Measurements from ENCODE around the gene MARK1.

GRCh38 chr1:220498188-220498587 lies 29.7 kb upstream of the MARK1 start:
- no peak for TF ChIP-seq CTCF (IDR thresholded peaks at IDR 0.05 in 4 of 5, conservative IDR thresholded peaks at IDR 0.05 in 1 of 5)
- TF ChIP-seq POLR2A (IDR thresholded peaks at IDR 0.05), result no peak
